NCI-H2171 treated with DMSO at 0.1 percent for 48 hours (cell line): ENCODE results near the gene FGFRL1.

Experiments
- DNase-seq: peaks from one replicate; lab custom pipeline; 2025; lab: John Stamatoyannopoulos, UW

FGFRL1 gene

DNA sequence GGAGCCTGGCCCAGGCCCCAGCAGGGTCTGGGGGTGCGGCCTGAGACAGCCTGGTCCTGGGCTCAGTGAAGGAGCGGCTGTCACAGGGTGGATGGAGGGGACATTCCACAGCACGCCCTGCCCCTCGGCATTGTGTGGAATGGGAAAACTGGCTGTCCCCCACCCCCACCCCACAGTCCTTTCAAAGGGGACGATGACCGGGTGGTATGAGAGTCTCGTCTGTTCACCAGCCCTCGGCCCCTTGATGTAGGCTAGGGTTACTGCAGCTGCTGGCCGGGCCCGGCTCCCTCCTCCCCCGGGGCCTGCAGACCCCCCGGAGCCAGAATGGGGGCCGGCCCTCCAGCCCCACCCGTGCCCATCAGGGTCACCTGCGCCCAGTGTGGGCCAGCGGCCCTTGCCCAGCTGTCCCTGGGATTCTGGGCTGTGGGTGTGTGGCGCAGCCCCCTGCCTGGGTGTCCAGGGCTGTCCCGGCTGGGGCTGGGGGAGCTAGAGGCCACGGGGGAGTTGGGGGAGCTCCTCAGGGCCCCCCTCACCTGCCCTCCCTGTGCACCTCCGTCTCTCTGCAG, 11.7 kb downstream of the FGFRL1 start:
- no peak for DNase-seq

- no peak for DNase-seq
These were observed 12.7 kb downstream of the FGFRL1 start for GRCh38 chr4:1023895-1024740.

GRCh38 chr4:1024882-1025545, 13.6 kb downstream of the FGFRL1 start:
- DNase-seq, result no peak

GRCh38 chr4:1026115-1026514, 14.7 kb downstream of the FGFRL1 start:
- no peak for DNase-seq

- DNase-seq, result no peak
These were observed 15.9 kb downstream of the FGFRL1 start for GRCh38 chr4:1027219-1027914.

DNA sequence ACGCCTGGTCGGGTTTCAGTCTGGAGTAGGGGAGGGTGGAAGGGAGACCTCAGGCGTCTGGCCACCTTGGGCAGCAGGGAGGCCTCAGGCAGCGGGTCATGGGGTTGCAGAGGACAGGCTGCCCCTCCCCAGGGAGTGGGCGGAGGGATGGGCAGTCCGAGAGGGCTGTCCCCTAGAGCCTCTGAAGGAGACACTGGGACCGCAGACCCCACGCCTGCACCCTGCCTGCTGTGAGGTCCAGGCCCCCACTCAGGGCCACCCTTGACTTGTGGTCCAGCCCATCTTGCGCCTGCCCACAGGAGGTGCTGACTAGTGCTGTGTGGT, 16.5 kb downstream of the FGFRL1 start:
- no peak for DNase-seq

- no peak for DNase-seq
These were observed 17.3 kb downstream of the FGFRL1 start for GRCh38 chr4:1028574-1029220.

GRCh38 chr4:1029529-1029928, 18.1 kb downstream of the FGFRL1 start:
- DNase-seq, result no peak

- no peak for DNase-seq
These were observed 18.6 kb downstream of the FGFRL1 start for GRCh38 chr4:1030031-1030430.

DNA sequence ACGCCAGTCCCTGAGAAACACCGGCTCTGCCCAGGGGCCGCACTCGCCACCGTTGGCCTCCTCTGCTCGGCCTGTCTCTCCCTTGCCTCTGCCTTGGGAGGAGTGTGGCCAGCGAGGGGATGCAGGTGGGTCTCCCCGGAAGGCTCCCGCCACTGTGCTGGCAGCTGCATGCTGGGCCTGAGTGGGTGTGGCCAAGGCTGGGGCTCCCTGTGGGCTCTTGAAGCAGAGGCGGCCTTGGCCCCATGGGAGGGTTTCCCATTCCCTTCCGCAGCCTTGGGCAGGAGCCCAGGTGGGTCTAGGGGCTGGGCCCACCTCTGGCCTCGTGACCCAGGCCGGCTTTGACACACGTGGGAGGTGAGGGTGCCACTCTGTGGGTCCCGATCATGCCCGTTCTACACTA, 19.1 kb downstream of the FGFRL1 start:
- no peak for DNase-seq

GRCh38 chr4:1031346-1031745, 19.9 kb downstream of the FGFRL1 start:
- no peak for DNase-seq

GRCh38 chr4:1031956-1032795, 20.8 kb downstream of the FGFRL1 start:
- DNase-seq, result no peak

GRCh38 chr4:1032861-1033260, 21.4 kb downstream of the FGFRL1 start:
- DNase-seq, result no peak

DNA sequence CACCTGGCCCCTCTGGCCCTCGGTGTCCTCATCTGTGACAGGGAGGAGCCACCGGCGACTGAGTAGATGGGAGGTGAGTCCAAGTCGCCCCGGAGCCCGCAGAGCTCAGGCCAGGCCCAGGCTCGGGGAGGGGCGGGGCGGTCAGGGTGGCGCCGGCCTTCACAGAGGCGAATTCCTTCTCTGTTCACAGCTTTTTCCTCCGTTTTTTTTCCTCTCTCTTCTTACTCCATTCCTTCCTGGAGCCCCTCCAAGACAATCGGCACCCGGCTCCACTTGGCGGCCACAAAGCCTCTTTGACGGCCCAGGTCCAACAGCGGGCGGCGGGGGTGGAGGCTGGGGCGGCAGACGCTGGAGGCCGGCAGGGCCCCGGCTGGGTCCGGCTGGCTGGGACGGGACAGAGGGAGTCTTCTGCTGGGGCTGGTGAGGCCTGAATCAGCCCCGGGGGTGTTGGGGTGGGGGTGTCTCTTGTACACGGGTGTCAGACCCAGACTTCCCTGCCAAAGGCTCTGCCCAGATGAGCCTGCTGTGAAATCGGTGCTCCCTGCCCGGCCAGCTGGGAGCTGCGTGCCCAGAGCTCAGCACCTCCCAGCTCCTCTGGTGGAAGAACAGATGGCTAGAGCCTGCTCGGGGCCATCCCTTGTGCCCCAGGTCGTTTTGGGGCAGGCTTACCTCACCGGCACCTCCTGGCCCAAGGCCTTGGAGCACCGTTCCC, 22.6 kb downstream of the FGFRL1 start:
- DNase-seq, result no peak

- no peak for DNase-seq
These were observed 24.1 kb downstream of the FGFRL1 start for GRCh38 chr4:1035510-1035909.

DNA sequence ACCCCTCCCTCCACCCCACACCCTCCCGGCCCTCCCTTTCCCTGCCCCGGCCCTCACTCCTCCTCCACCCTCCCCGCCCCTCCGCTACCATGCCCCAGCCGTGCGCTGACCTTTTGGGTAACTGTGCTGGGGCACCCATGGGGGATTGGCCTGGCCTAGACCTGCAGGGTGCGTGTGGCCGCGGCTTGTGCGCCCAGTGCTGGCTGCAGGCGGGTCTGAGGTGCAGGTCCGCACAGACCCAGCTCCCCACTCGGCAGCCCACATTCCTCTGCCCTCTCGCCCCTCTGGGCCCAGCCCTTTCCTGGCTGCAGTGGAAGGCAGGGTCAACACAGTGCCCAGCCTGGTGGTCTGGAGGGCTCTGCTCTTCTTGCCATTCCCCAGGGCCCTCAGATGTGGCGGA, 24.7 kb downstream of the FGFRL1 start:
- no peak for DNase-seq

GRCh38 chr4:1036976-1037810, 25.8 kb downstream of the FGFRL1 start:
- DNase-seq, result no peak

GRCh38 chr4:1038948-1039492, 27.6 kb downstream of the FGFRL1 start:
- no peak for DNase-seq
